ENCODE data around the gene ATP10A.

DNA sequence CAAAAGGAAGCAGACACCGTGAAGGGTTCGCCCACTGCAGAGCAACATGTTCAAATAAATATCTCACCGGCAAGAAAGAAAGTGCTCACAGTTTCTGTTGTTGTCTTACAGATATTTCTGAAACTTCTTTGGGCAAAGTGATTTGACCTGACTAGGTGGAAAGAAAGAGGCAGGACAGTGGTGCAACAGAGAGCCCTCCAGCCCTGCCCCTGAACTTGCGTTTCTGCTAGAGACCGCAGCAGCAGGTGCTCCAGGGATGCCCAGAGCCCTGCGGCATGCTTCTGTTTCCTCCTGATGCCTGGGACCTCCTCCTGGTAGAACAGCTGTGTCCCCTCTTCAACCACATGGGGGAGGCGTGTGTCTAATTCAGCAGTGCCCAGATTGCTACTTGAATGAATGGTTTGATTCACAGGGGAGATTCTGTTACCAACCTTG lies 123.4 kb downstream of the ATP10A start:
- TF ChIP-seq, protein P1, sequence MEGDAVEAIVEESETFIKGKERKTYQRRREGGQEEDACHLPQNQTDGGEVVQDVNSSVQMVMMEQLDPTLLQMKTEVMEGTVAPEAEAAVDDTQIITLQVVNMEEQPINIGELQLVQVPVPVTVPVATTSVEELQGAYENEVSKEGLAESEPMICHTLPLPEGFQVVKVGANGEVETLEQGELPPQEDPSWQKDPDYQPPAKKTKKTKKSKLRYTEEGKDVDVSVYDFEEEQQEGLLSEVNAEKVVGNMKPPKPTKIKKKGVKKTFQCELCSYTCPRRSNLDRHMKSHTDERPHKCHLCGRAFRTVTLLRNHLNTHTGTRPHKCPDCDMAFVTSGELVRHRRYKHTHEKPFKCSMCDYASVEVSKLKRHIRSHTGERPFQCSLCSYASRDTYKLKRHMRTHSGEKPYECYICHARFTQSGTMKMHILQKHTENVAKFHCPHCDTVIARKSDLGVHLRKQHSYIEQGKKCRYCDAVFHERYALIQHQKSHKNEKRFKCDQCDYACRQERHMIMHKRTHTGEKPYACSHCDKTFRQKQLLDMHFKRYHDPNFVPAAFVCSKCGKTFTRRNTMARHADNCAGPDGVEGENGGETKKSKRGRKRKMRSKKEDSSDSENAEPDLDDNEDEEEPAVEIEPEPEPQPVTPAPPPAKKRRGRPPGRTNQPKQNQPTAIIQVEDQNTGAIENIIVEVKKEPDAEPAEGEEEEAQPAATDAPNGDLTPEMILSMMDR (IDR thresholded peaks at IDR 0.05; ENCODE audit: poor library complexity): peak; percentile 32
- no peak for TF ChIP-seq EZH2 (IDR thresholded peaks at IDR 0.05; ENCODE audit: borderline replicate concordance)
